ENCODE results near the gene SLC49A3. TPM values are rescaled to one million over a fixed set of nuclear protein-coding genes. Genes with fewer than 3 reads are reported as not detected.

The SLC49A3 gene
- total and polyA plus RNA-seq, 10 of the 15 experiments (the other 5 are each of a cell fraction or from before 2014, with no cell fraction given), result 0.09 to 0.85 (median 0.18) TPM; not detected in 4

- TF ChIP-seq SKIL (IDR thresholded peaks at IDR 0.05; ENCODE audit: low read depth, poor library complexity, severe bottlenecking) (no peak), POLR2AphosphoS5 (IDR thresholded peaks at IDR 0.05; ENCODE audit: low read length) (no peak), BMI1 (IDR thresholded peaks at IDR 0.05; ENCODE audit: borderline replicate concordance) (no peak), LARP7 (IDR thresholded peaks at IDR 0.05) (peak; percentile 78), RCOR1 (conservative IDR thresholded peaks at IDR 0.05; ENCODE audit: low read depth, low read length) (no peak), ELK1 (IDR thresholded peaks at IDR 0.05; ENCODE audit: low read depth, low read length) (no peak), ESRRA (IDR thresholded peaks at IDR 0.05; ENCODE audit: low read length) (no peak), NBN (IDR thresholded peaks at IDR 0.05) (no peak; the same call in 1 of the 2 replicates), HSF1 (IDR thresholded peaks at IDR 0.05; ENCODE audit: low read depth, low read length) (no peak), NKRF (conservative IDR thresholded peaks at IDR 0.05) (peak; percentile 68), E4F1 (IDR thresholded peaks at IDR 0.05; ENCODE audit: borderline replicate concordance, partially characterized antibody) (no peak), BCLAF1 (IDR thresholded peaks at IDR 0.05) (no peak), KDM1A (IDR thresholded peaks at IDR 0.05; ENCODE audit: borderline replicate concordance) (no peak), ZSCAN29 (IDR thresholded peaks at IDR 0.05) (no peak)
Observed at GRCh38 chr4:705278-706082, 16.5 kb upstream of the SLC49A3 start, which contains the start of gene PCGF3 (continued).

All from GM12878 (cell line).